ENCODE data around the gene TEP1.

The TEP1 gene

DNA sequence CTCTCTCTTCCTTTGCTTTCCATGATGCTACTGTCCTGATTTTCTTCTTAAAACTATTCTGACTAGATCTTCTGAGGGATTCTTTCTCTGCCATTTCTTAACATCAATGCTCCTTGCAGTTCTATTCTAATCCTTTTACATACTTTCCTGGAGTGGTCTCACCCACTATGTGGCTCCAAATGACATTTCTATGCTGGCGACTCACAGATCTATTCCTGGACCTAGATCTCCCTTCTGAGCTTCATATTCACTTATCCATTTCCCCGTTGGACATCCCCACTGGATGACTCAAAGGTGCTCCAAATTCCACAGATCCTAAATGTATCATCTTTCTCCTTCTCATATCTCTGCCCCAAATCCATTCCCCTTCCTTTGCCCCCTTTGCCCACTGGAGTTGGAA lies 4.1 kb downstream of the TEP1 start:
- H3K9me2 ChIP-seq (replicated peaks; ENCODE audit: control insufficient read depth, low read length) = no peaks in the 10 kb centered on the region
- no peak for TF ChIP-seq EZH2phosphoT487 (IDR thresholded peaks at IDR 0.05; ENCODE audit: borderline replicate concordance, low read length)
- TF ChIP-seq, protein P1, sequence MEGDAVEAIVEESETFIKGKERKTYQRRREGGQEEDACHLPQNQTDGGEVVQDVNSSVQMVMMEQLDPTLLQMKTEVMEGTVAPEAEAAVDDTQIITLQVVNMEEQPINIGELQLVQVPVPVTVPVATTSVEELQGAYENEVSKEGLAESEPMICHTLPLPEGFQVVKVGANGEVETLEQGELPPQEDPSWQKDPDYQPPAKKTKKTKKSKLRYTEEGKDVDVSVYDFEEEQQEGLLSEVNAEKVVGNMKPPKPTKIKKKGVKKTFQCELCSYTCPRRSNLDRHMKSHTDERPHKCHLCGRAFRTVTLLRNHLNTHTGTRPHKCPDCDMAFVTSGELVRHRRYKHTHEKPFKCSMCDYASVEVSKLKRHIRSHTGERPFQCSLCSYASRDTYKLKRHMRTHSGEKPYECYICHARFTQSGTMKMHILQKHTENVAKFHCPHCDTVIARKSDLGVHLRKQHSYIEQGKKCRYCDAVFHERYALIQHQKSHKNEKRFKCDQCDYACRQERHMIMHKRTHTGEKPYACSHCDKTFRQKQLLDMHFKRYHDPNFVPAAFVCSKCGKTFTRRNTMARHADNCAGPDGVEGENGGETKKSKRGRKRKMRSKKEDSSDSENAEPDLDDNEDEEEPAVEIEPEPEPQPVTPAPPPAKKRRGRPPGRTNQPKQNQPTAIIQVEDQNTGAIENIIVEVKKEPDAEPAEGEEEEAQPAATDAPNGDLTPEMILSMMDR (IDR thresholded peaks at IDR 0.05; ENCODE audit: low read depth, low read length, poor library complexity, severe bottlenecking) = no peak
- H3K36me3 ChIP-seq (ENCODE audit: control insufficient read depth, low read length) = peaks cover 40% of the 10 kb centered on the region
- no peaks in the 10 kb centered on the region for H3K27me3 ChIP-seq (ENCODE audit: control insufficient read depth, low read length)
- peaks cover 13% of the 10 kb centered on the region for H3K4me1 ChIP-seq (ENCODE audit: control insufficient read depth, low read length)
- peaks cover 19% of the 10 kb centered on the region for H3K79me2 ChIP-seq (ENCODE audit: control insufficient read depth, low read length)
- no peak overlapping the region for H3K4me2 ChIP-seq (ENCODE audit: low read length)
- no peak overlapping the region for H3K27ac ChIP-seq (ENCODE audit: low read depth, low read length)
- peaks cover 3% of the 10 kb centered on the region for H3F3A ChIP-seq (ENCODE audit: control insufficient read depth, insufficient read depth)
- no peak overlapping the region for H3K4me3 ChIP-seq (ENCODE audit: low read length)
- no peaks in the 10 kb centered on the region for H3K9me3 ChIP-seq (ENCODE audit: control insufficient read depth, insufficient read depth, low read length)
- H4K20me1 ChIP-seq (ENCODE audit: control insufficient read depth, insufficient read depth, low read depth, low read length) = no peaks in the 10 kb centered on the region

DNA sequence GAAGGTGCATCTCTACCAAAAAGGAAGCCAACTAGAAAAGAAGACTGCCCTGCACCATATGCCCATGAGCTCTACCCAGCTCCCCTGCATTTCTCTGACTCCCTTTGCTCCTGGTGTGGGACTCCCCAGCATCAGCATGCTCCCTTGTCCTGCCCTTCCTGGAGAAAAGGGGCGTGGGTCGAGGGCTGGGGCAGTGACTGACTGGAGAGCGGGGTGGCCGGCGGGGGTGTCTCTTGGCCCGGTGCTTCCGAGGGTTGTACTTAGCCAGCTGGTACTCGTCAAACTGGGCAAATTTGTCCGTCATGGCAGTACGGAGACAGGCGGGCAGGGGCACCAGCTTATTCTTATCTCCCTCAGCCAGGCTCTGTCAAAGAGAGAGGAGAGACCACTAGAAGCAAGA lies 9.8 kb downstream of the TEP1 start:
- Histone ChIP-seq H3K79me2 (ENCODE audit: control insufficient read depth, low read length) (no peaks in the 10 kb centered on the region), H3K9me3 (ENCODE audit: control insufficient read depth, insufficient read depth, low read length) (no peaks in the 10 kb centered on the region), H3K27ac (ENCODE audit: low read depth, low read length) (no peak overlapping the region), H3K9me2 (replicated peaks; ENCODE audit: control insufficient read depth, low read length) (no peaks in the 10 kb centered on the region), H3K36me3 (ENCODE audit: control insufficient read depth, low read length) (peaks cover 63% of the 10 kb centered on the region), H3F3A (ENCODE audit: control insufficient read depth, insufficient read depth) (no peaks in the 10 kb centered on the region), H3K4me1 (ENCODE audit: control insufficient read depth, low read length) (no peaks in the 10 kb centered on the region), H3K4me3 (ENCODE audit: low read length) (no peak overlapping the region), H3K4me2 (ENCODE audit: low read length) (no peak overlapping the region), H3K27me3 (ENCODE audit: control insufficient read depth, low read length) (no peaks in the 10 kb centered on the region), H4K20me1 (ENCODE audit: control insufficient read depth, insufficient read depth, low read depth, low read length) (no peaks in the 10 kb centered on the region)
- TF ChIP-seq, protein P1 (IDR thresholded peaks at IDR 0.05; ENCODE audit: low read depth, low read length, poor library complexity, severe bottlenecking) = no peak
- no peak for TF ChIP-seq EZH2phosphoT487 (IDR thresholded peaks at IDR 0.05; ENCODE audit: borderline replicate concordance, low read length)

DNA sequence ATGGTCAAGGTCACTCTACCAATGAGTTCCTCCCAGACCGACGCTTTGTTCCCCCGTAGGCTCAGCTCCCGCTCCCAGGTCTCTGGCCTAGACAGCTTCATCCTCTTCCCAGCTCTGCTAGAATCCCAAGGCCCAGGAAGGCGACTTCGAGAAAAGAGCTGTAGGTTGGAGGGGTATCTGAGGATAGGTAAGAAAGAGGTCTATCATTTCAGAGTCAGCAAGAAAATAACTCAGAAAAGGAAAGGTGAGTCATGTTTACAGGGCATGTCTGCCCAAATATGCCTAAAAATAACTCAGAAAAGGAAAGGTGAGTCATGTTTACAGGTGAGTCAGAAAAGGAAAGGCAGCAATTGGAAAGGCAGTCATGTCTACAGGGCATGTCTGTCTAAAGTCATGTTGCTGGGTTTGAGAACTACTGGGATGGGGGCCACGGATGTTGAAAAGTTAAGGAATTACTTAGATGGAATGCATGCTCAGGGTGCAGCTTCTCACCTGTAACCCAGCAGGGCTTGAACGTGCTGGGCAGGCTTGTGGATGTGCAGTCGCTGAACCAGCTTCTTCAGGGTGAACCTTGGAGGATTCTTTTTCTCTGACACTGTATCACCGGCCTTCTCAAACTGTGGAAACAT lies 12.2 kb downstream of the TEP1 start:
- Histone ChIP-seq H3K27me3 (ENCODE audit: control insufficient read depth, low read length) (no peaks in the 10 kb centered on the region), H3K79me2 (ENCODE audit: control insufficient read depth, low read length) (no peaks in the 10 kb centered on the region), H3K27ac (ENCODE audit: low read depth, low read length) (no peak overlapping the region), H3F3A (ENCODE audit: control insufficient read depth, insufficient read depth) (no peaks in the 10 kb centered on the region), H3K9me3 (ENCODE audit: control insufficient read depth, insufficient read depth, low read length) (no peaks in the 10 kb centered on the region), H3K4me1 (ENCODE audit: control insufficient read depth, low read length) (no peaks in the 10 kb centered on the region), H3K4me2 (ENCODE audit: low read length) (no peak overlapping the region), H3K9me2 (replicated peaks; ENCODE audit: control insufficient read depth, low read length) (no peaks in the 10 kb centered on the region), H3K4me3 (ENCODE audit: low read length) (no peak overlapping the region), H4K20me1 (ENCODE audit: control insufficient read depth, insufficient read depth, low read depth, low read length) (no peaks in the 10 kb centered on the region), H3K36me3 (ENCODE audit: control insufficient read depth, low read length) (peaks cover 52% of the 10 kb centered on the region)
- TF ChIP-seq, protein P1 (IDR thresholded peaks at IDR 0.05; ENCODE audit: low read depth, low read length, poor library complexity, severe bottlenecking) = no peak

All from DOHH2 (cell line).